SK-N-SH treated with all-trans-retinoic acid at 6 μM for 48 hours (cell line): ENCODE results near the gene FBXW11.

ENCODE experiments used
- ATAC-seq: fragments of 200-7000 bp; cut with Tn5 transposase; 3 replicates; pipeline ENCODE4 v1.9.1; 2020; ENCODE audit warnings: mild to moderate bottlenecking, moderate library complexity
- ARNTL ChIP-seq: fragments of 450-650 bp; formaldehyde crosslinking; IDR thresholded peaks from 2 replicates; pipeline ENCODE4 v1.5.0; 2020; ENCODE audit warnings: low read depth, mild to moderate bottlenecking, moderate library complexity, borderline replicate concordance
- BACH2 ChIP-seq: fragments of 250-450 bp; sonication (Bioruptor Pico); IDR thresholded peaks from 2 replicates; pipeline ENCODE4 v1.9.0; 2021; ENCODE audit warnings: mild to moderate bottlenecking, borderline replicate concordance
- CSDC2 ChIP-seq: fragments of 250-450 bp; sonication (Bioruptor Pico); IDR thresholded peaks from 2 replicates; pipeline ENCODE4 v1.5.0; 2020; ENCODE audit warnings: mild to moderate bottlenecking, moderate library complexity
- ESRRG ChIP-seq: fragments of 250-450 bp; sonication (Bioruptor Pico); IDR thresholded peaks from 2 replicates; pipeline ENCODE4 v1.6.1; 2021; ENCODE audit warnings: mild to moderate bottlenecking
- ISL1 ChIP-seq: fragments of 250-450 bp; sonication (Bioruptor Pico); IDR thresholded peaks from 2 replicates; pipeline ENCODE4 v2.1.2; 2022; ENCODE audit warnings: mild to moderate bottlenecking, moderate library complexity
- OSR1 ChIP-seq: fragments of 250-450 bp; sonication (Bioruptor Pico); IDR thresholded peaks from 2 replicates; pipeline ENCODE4 v1.8.0; 2022; ENCODE audit warnings: moderate library complexity, mild to moderate bottlenecking, inconsistent platforms
- RARB ChIP-seq: fragments of 250-450 bp; sonication (Bioruptor Pico); IDR thresholded peaks from 2 replicates; pipeline ENCODE4 v1.8.0; 2021; ENCODE audit warnings: mild to moderate bottlenecking, moderate library complexity
- SNAI2 ChIP-seq: fragments of 250-450 bp; sonication (Bioruptor Pico); IDR thresholded peaks from 2 replicates; pipeline ENCODE4 v1.5.0; 2020; ENCODE audit warnings: mild to moderate bottlenecking, moderate library complexity
- TOX ChIP-seq: fragments of 250-450 bp; sonication (Bioruptor Pico); IDR thresholded peaks from 2 replicates; pipeline ENCODE4 v1.8.0; 2021; ENCODE audit warnings: mild to moderate bottlenecking, moderate library complexity, borderline replicate concordance
- ZC3H10 ChIP-seq: fragments of 250-450 bp; sonication (Bioruptor Pico); IDR thresholded peaks from 2 replicates; pipeline ENCODE4 v1.5.1; 2021; ENCODE audit warnings: mild to moderate bottlenecking, moderate library complexity
- ZNF565 ChIP-seq: fragments of 450-650 bp; formaldehyde crosslinking; conservative IDR thresholded peaks from 2 replicates; pipeline ENCODE4 v1.5.0; 2020; ENCODE audit warnings: low read depth, mild to moderate bottlenecking, moderate library complexity
- TF ChIP-seq, protein P1 (sequence below): fragments of 250-450 bp; sonication (Bioruptor Pico); IDR thresholded peaks from 2 replicates; pipeline ENCODE4 v1.8.0; 2020; ENCODE audit warnings: mild to moderate bottlenecking, moderate library complexity, borderline replicate concordance
- TF ChIP-seq, protein P2 (sequence below): fragments of 250-450 bp; sonication (Bioruptor Pico); IDR thresholded peaks from 2 replicates; pipeline ENCODE4 v1.5.1; 2021; ENCODE audit warnings: mild to moderate bottlenecking, moderate library complexity
- TF ChIP-seq, protein P3 (sequence below): fragments of 250-450 bp; sonication (Bioruptor Pico); IDR thresholded peaks from 2 replicates; pipeline ENCODE4 v1.5.0; 2020; ENCODE audit warnings: mild to moderate bottlenecking, moderate library complexity
- TF ChIP-seq, protein P4 (sequence below): fragments of 250-450 bp; sonication (Bioruptor Pico); IDR thresholded peaks from 2 replicates; pipeline ENCODE4 v1.8.0; 2021; ENCODE audit warnings: low read depth, mild to moderate bottlenecking, moderate library complexity, borderline replicate concordance

The FBXW11 gene

DNA sequence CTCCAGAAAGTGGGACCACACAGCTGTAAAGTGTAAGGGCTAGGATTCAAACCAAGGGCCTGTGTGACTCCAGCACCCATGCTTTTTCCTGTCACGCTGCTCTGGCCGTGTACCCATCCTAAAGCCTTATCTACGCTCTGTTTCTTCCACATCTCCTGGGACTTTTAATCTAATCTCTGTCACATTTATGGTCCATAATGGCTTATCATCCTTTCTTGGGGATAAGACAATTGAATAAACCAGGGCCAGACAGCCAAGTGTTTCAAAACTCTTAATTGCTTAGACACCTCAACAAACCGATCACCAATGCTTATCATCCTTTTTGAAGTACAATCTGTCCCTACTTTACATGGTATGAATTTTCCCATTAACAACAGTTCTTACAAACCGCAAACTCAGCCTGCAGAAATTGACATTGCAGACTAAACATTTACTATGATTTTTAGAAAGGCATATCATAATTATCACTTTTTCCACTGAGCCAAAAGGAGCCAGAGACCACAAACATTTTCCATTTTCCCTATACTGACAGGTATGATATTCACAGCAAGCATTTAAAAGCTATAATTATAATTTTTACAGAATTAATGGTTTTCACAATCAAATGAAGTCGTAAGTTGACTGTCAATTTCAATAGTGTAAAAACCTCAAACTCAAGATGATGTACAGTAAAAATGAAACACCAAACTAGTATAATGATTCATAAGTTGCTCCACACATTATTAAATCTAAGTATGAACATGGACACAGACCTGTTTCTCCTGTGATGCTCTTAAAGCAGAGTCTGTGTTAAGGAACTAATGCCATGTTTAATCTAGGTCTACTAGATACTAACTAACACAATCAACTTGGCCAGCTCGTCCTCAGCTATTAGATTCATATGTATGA lies 99.5 kb downstream of the FBXW11 start:
- ATAC-seq: no peak
- TF ChIP-seq, protein P1, sequence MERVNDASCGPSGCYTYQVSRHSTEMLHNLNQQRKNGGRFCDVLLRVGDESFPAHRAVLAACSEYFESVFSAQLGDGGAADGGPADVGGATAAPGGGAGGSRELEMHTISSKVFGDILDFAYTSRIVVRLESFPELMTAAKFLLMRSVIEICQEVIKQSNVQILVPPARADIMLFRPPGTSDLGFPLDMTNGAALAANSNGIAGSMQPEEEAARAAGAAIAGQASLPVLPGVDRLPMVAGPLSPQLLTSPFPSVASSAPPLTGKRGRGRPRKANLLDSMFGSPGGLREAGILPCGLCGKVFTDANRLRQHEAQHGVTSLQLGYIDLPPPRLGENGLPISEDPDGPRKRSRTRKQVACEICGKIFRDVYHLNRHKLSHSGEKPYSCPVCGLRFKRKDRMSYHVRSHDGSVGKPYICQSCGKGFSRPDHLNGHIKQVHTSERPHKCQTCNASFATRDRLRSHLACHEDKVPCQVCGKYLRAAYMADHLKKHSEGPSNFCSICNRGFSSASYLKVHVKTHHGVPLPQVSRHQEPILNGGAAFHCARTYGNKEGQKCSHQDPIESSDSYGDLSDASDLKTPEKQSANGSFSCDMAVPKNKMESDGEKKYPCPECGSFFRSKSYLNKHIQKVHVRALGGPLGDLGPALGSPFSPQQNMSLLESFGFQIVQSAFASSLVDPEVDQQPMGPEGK (CRISPR knock-in tag): no peak
- TF ChIP-seq ZC3H10 (no peak), ARNTL (CRISPR knock-in tag) (no peak), ESRRG (CRISPR knock-in tag) (no peak), SNAI2 (CRISPR knock-in tag) (no peak), RARB (CRISPR knock-in tag) (no peak), BACH2 (CRISPR knock-in tag) (no peak)
- TF ChIP-seq, protein P2, sequence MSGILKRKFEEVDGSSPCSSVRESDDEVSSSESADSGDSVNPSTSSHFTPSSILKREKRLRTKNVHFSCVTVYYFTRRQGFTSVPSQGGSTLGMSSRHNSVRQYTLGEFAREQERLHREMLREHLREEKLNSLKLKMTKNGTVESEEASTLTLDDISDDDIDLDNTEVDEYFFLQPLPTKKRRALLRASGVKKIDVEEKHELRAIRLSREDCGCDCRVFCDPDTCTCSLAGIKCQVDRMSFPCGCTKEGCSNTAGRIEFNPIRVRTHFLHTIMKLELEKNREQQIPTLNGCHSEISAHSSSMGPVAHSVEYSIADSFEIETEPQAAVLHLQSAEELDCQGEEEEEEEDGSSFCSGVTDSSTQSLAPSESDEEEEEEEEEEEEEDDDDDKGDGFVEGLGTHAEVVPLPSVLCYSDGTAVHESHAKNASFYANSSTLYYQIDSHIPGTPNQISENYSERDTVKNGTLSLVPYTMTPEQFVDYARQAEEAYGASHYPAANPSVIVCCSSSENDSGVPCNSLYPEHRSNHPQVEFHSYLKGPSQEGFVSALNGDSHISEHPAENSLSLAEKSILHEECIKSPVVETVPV (CRISPR knock-in tag): no peak
- TF ChIP-seq, all 23 proteins: peak for 0

DNA sequence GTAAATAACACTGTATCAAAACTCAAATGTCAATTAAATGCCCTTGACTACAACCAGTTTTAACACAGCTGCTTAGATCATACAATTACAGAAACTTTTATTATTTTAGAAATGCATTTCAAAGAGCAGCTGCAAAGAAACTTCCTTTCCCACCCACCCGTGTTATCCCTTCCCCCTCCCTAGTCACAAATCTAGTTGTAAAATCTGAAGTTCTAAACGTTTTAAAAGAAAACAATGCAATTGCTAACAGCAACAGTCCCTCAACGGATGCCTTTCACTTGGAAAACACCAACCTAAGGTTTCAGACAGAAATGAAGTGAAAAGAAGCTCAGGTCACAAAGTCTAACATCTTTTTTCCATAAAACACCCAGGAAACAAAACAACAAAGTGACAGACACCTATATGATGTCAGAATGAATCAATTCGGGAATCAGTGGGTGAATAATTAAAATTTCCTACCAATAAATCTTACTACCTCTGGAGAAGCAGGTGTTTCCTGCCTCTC lies 100.3 kb downstream of the FBXW11 start:
- no peak for TF ChIP-seq CSDC2 (CRISPR knock-in tag)
- TF ChIP-seq, protein P3, sequence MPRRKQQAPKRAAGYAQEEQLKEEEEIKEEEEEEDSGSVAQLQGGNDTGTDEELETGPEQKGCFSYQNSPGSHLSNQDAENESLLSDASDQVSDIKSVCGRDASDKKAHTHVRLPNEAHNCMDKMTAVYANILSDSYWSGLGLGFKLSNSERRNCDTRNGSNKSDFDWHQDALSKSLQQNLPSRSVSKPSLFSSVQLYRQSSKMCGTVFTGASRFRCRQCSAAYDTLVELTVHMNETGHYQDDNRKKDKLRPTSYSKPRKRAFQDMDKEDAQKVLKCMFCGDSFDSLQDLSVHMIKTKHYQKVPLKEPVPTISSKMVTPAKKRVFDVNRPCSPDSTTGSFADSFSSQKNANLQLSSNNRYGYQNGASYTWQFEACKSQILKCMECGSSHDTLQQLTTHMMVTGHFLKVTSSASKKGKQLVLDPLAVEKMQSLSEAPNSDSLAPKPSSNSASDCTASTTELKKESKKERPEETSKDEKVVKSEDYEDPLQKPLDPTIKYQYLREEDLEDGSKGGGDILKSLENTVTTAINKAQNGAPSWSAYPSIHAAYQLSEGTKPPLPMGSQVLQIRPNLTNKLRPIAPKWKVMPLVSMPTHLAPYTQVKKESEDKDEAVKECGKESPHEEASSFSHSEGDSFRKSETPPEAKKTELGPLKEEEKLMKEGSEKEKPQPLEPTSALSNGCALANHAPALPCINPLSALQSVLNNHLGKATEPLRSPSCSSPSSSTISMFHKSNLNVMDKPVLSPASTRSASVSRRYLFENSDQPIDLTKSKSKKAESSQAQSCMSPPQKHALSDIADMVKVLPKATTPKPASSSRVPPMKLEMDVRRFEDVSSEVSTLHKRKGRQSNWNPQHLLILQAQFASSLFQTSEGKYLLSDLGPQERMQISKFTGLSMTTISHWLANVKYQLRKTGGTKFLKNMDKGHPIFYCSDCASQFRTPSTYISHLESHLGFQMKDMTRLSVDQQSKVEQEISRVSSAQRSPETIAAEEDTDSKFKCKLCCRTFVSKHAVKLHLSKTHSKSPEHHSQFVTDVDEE: no peak
- TF ChIP-seq ZC3H10: no peak
- no peak for TF ChIP-seq OSR1 (CRISPR knock-in tag)
- no peak for TF ChIP-seq RARB (CRISPR knock-in tag)
- TF ChIP-seq ESRRG (CRISPR knock-in tag): no peak
- no peak for TF ChIP-seq ISL1 (CRISPR knock-in tag)
- no peak for TF ChIP-seq TOX (CRISPR knock-in tag)
- no peak for TF ChIP-seq ARNTL (CRISPR knock-in tag)
- no peak for ATAC-seq

DNA sequence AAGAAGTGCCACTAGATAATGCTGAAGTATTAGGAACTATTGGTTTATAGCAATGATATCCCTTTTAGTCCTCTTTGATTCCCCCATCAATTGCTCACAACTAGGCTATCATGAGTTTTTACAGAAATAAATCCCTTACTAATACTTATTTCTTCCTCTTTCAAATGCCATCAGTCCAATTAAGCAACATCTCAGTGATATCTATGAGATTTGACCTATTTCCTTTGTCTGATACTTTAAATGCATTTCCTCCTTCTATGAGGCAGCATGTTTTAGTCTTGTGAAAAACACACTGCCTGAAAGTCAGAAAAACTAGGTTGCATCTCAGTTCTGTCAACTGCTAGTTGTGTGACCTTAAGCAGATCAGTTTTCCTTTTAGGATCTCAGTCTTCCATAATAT lies 101.6 kb downstream of the FBXW11 start:
- TF ChIP-seq ZNF565 (CRISPR knock-in tag): no peak
- no peak for TF ChIP-seq OSR1 (CRISPR knock-in tag)
- TF ChIP-seq, protein P3: no peak
- TF ChIP-seq ARNTL (CRISPR knock-in tag): no peak
- TF ChIP-seq, protein P4, sequence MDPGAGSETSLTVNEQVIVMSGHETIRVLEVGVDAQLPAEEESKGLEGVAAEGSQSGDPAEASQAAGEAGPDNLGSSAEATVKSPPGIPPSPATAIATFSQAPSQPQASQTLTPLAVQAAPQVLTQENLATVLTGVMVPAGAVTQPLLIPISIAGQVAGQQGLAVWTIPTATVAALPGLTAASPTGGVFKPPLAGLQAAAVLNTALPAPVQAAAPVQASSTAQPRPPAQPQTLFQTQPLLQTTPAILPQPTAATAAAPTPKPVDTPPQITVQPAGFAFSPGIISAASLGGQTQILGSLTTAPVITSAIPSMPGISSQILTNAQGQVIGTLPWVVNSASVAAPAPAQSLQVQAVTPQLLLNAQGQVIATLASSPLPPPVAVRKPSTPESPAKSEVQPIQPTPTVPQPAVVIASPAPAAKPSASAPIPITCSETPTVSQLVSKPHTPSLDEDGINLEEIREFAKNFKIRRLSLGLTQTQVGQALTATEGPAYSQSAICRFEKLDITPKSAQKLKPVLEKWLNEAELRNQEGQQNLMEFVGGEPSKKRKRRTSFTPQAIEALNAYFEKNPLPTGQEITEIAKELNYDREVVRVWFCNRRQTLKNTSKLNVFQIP (CRISPR knock-in tag): no peak
- ATAC-seq: no peak
